ENCODE results near the gene CNGB1. TPM values are rescaled to one million over a fixed set of nuclear protein-coding genes. Genes with fewer than 3 reads are reported as not detected.

The CNGB1 gene
- polyA plus RNA-seq, 1 of the 3 experiments (the other 2 are of a cell fraction): 0.05 TPM

DNA sequence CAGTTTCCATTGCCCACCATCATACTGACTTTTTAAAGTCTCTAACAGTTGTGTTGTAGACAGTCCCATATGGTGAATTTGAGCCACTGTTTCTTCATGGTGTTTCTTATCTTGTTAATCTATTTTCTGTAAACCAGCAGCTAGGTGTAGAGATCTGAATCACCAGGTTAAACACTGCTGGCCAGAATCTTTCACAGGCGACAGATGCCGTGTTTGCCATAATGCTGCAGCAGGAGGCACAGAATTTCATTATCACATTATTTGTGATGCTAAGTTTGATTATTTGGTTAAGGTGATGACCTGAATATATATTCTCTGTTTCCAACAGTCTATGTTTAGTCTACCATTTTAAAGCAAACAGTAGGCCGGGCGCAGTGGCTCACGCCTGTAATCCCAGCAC lies 11.5 kb upstream of the CNGB1 start:
- ChIA-PET POLR2A (no interaction called here), CTCF (interaction anchor here (1.0 kb wide), 1 partner anchor 39 kb away, joined by 3 read pairs; no protein-coding TSS in a partner anchor)
- no peak overlapping the region for H3K4me3 ChIP-seq (ENCODE audit: low read depth in 2 of 2, low read length in 1 of 2)
- H3K4me2 ChIP-seq: no peak overlapping the region
- H3K27me3 ChIP-seq (ENCODE audit: insufficient read depth): no peaks in the 10 kb centered on the region; the same call in 1 of the 2 replicates
- peaks cover 0 to 10% of the 10 kb centered on the region in 2 experiments; a peak in 1 of 4 replicates for H3K4me1 ChIP-seq (ENCODE audit: control insufficient read depth in 1 of 2, insufficient read depth in 2 of 2, low read depth in 1 of 2, low read length in 1 of 2)
- no peak for DNase-seq
- no peak overlapping the region for H3K27ac ChIP-seq (ENCODE audit: low read depth in 2 of 2, low read length in 1 of 2)
- H4K20me1 ChIP-seq (ENCODE audit: insufficient read depth): no peaks in the 10 kb centered on the region
- H3K79me2 ChIP-seq (ENCODE audit: insufficient read depth): no peaks in the 10 kb centered on the region
- no peak overlapping the region for H3K9ac ChIP-seq
- no peaks in the 10 kb centered on the region for H3K36me3 ChIP-seq (replicated peaks in 1 of 2; ENCODE audit: control insufficient read depth in 1 of 2, insufficient read depth in 2 of 2, low read length in 1 of 2)
- H2AFZ ChIP-seq (ENCODE audit: low read depth): no peak overlapping the region
- 83% methylated on average over 5 of the region's 5 CpGs for WGBS (ENCODE audit: low lambda C conversion rate)
- TF ChIP-seq JUND (IDR thresholded peaks at IDR 0.05) (no peak), TEAD4 (IDR thresholded peaks at IDR 0.05; ENCODE audit: borderline replicate concordance, insufficient read depth) (no peak), FOXJ3 (CRISPR knock-in tag; IDR thresholded peaks at IDR 0.05) (no peak), RCOR1 (IDR thresholded peaks at IDR 0.05; ENCODE audit: low read length) (no peak), TCF12 (IDR thresholded peaks at IDR 0.05) (no peak), MXI1 (IDR thresholded peaks at IDR 0.05; ENCODE audit: low read depth, low read length) (no peak), NRF1 (IDR thresholded peaks at IDR 0.05; ENCODE audit: low read depth, low read length) (no peak), RXRA (IDR thresholded peaks at IDR 0.05; ENCODE audit: borderline replicate concordance, low read depth) (no peak), YY1 (IDR thresholded peaks at IDR 0.05; ENCODE audit: low read depth) (no peak), POLR2AphosphoS5 (IDR thresholded peaks at IDR 0.05; ENCODE audit: low read depth, low read length) (no peak), RAD21 (IDR thresholded peaks at IDR 0.05; ENCODE audit: low read length) (no peak), RFX5 (IDR thresholded peaks at IDR 0.05; ENCODE audit: low read length) (no peak), TAF1 (IDR thresholded peaks at IDR 0.05; ENCODE audit: borderline replicate concordance, low read depth, low read length) (no peak), EP300 (IDR thresholded peaks at IDR 0.05; ENCODE audit: borderline replicate concordance in 1 of 2, low read depth in 1 of 2, low read length in 1 of 2) (no peak), SMC3 (IDR thresholded peaks at IDR 0.05; ENCODE audit: low read depth, low read length) (no peak), GABPA (IDR thresholded peaks at IDR 0.05; ENCODE audit: low read depth) (no peak)
- TF ChIP-seq, protein P1, sequence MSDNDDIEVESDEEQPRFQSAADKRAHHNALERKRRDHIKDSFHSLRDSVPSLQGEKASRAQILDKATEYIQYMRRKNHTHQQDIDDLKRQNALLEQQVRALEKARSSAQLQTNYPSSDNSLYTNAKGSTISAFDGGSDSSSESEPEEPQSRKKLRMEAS (IDR thresholded peaks at IDR 0.05; ENCODE audit: low read depth): no peak
- TF ChIP-seq, protein P2, sequence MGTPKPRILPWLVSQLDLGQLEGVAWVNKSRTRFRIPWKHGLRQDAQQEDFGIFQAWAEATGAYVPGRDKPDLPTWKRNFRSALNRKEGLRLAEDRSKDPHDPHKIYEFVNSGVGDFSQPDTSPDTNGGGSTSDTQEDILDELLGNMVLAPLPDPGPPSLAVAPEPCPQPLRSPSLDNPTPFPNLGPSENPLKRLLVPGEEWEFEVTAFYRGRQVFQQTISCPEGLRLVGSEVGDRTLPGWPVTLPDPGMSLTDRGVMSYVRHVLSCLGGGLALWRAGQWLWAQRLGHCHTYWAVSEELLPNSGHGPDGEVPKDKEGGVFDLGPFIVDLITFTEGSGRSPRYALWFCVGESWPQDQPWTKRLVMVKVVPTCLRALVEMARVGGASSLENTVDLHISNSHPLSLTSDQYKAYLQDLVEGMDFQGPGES (IDR thresholded peaks at IDR 0.05; ENCODE audit: low read depth, low read length): no peak
- TF ChIP-seq, protein P3, sequence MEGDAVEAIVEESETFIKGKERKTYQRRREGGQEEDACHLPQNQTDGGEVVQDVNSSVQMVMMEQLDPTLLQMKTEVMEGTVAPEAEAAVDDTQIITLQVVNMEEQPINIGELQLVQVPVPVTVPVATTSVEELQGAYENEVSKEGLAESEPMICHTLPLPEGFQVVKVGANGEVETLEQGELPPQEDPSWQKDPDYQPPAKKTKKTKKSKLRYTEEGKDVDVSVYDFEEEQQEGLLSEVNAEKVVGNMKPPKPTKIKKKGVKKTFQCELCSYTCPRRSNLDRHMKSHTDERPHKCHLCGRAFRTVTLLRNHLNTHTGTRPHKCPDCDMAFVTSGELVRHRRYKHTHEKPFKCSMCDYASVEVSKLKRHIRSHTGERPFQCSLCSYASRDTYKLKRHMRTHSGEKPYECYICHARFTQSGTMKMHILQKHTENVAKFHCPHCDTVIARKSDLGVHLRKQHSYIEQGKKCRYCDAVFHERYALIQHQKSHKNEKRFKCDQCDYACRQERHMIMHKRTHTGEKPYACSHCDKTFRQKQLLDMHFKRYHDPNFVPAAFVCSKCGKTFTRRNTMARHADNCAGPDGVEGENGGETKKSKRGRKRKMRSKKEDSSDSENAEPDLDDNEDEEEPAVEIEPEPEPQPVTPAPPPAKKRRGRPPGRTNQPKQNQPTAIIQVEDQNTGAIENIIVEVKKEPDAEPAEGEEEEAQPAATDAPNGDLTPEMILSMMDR (IDR thresholded peaks at IDR 0.05): no peak
- TF ChIP-seq, protein P4, sequence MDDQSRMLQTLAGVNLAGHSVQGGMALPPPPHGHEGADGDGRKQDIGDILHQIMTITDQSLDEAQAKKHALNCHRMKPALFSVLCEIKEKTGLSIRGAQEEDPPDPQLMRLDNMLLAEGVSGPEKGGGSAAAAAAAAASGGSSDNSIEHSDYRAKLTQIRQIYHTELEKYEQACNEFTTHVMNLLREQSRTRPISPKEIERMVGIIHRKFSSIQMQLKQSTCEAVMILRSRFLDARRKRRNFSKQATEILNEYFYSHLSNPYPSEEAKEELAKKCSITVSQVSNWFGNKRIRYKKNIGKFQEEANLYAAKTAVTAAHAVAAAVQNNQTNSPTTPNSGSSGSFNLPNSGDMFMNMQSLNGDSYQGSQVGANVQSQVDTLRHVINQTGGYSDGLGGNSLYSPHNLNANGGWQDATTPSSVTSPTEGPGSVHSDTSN (IDR thresholded peaks at IDR 0.05): no peak
- H3K9me2 ChIP-seq: no peaks in the 10 kb centered on the region
- no peaks in the 10 kb centered on the region for H3K9me3 ChIP-seq
- no peaks in the 10 kb centered on the region for H3F3A ChIP-seq (replicated peaks; ENCODE audit: insufficient read depth)

All from SK-N-SH (cell line).